Astrocyte (in vitro differentiated cells and primary cell): Measurements from ENCODE around the gene MARCHF10.

Experiments used
- CTCF ChIP-seq: IDR thresholded peaks from 2 replicates; pipeline ENCODE4 v1.5.1; 2011; ENCODE audit warnings: low read depth, mild to moderate bottlenecking, inconsistent platforms, low read length, moderate library complexity; ENCODE audit not compliant: insufficient read depth
- EZH2 ChIP-seq: IDR thresholded peaks from 2 replicates; pipeline ENCODE4 v1.6.1; 2012; ENCODE audit warnings: mild to moderate bottlenecking, low read length, inconsistent platforms; ENCODE audit not compliant: insufficient read depth

- TF ChIP-seq CTCF (no peak), EZH2 (no peak)
Observed at GRCh38 chr17:62825182-62825581, 17.1 kb upstream of the MARCHF10 start.
